Neural cell (in vitro differentiated cells): ENCODE measurements around the gene CAV3. TPM values are rescaled to one million over a fixed set of nuclear protein-coding genes. Genes with fewer than 3 reads are reported as not detected.

Experiments
- H2AFZ ChIP-seq: fragments of 200-600, 300-800 bp; sonication (generic), shearing (Covaris generic); 2 replicates; pipeline ENCODE4 v1.6.0; 2014; ENCODE audit warnings: low read depth, mild to moderate bottlenecking, antibody characterized with exemption, low read length, moderate library complexity
- H3F3A ChIP-seq: fragments of 200-600 bp; shearing (Covaris generic); 2 replicates; pipeline ENCODE4 v1.6.1; 2016; ENCODE audit warnings: mild to moderate bottlenecking, moderate library complexity, mixed read lengths, antibody characterized with exemption, low read length; ENCODE audit not compliant: insufficient read depth, poor library complexity, severe bottlenecking
- H3K27ac ChIP-seq: fragments of 200-600, 300-800 bp; sonication (generic), shearing (Covaris generic); 2 replicates; pipeline ENCODE4 v1.5.1; 2014; ENCODE audit warnings: mild to moderate bottlenecking, low read length, moderate library complexity
- H3K27me3 ChIP-seq: fragments of 300-800, 200-600 bp; sonication (generic), shearing (Covaris generic); 2 replicates; pipeline ENCODE4 v1.6.0; 2014; ENCODE audit warnings: mild to moderate bottlenecking, low read depth, low read length, moderate library complexity; ENCODE audit not compliant: insufficient read depth
- H3K36me3 ChIP-seq: fragments of 300-800, 200-600 bp; sonication (generic), shearing (Covaris generic); 2 replicates; pipeline ENCODE4 v1.5.1; 2014; ENCODE audit warnings: mild to moderate bottlenecking, antibody characterized with exemption, low read length, moderate library complexity; ENCODE audit not compliant: insufficient read depth
- H3K4me2 ChIP-seq: fragments of 300-800, 200-600 bp; sonication (generic), shearing (Covaris generic); 2 replicates; pipeline ENCODE4 v1.6.0; 2014; ENCODE audit warnings: mild to moderate bottlenecking, low read length
- H3K4me3 ChIP-seq: fragments of 300-800, 200-600 bp; sonication (generic), shearing (Covaris generic); 2 replicates; pipeline ENCODE4 v1.5.1; 2014; ENCODE audit warnings: mild to moderate bottlenecking, low read length, moderate library complexity
- H3K79me2 ChIP-seq: fragments of 200-600 bp; shearing (Covaris generic); replicated peaks from 2 replicates; pipeline ENCODE4 v1.6.0; 2014; ENCODE audit warnings: mild to moderate bottlenecking, low read length, moderate library complexity; ENCODE audit not compliant: insufficient read depth
- H3K9ac ChIP-seq: fragments of 300-800, 200-600 bp; sonication (generic), shearing (Covaris generic); 2 replicates; pipeline ENCODE4 v1.6.1; 2016; ENCODE audit warnings: mild to moderate bottlenecking, low read length, mixed read lengths
- H3K9me2 ChIP-seq: fragments of 200-600 bp; shearing (Covaris generic); 2 replicates; pipeline ENCODE4 v1.6.1; 2016; ENCODE audit warnings: mild to moderate bottlenecking, low read length, mixed read lengths; ENCODE audit not compliant: insufficient read depth
- H3K9me3 ChIP-seq: fragments of 200-600, 300-800 bp; sonication (generic), shearing (Covaris generic); 2 replicates; pipeline ENCODE4 v1.6.1; 2016; ENCODE audit warnings: mild to moderate bottlenecking, mixed run types, low read length, moderate library complexity, mixed read lengths
- H4K20me1 ChIP-seq: fragments of 200-600 bp; shearing (Covaris generic); 2 replicates; pipeline ENCODE4 v1.6.1; 2016; ENCODE audit warnings: mild to moderate bottlenecking, mixed run types; ENCODE audit not compliant: insufficient read depth
- MXI1 ChIP-seq: fragments of 450-650 bp; conservative IDR thresholded peaks from 2 replicates; pipeline ENCODE4 v1.6.1; 2014; ENCODE audit warnings: antibody characterized with exemption, mild to moderate bottlenecking; ENCODE audit not compliant: poor library complexity, severe bottlenecking
- POLR2AphosphoS5 ChIP-seq: IDR thresholded peaks from 2 replicates; pipeline ENCODE4 v1.6.1; 2012
- RAD21 ChIP-seq: fragments of 450-650 bp; conservative IDR thresholded peaks from 2 replicates; pipeline ENCODE4 v1.6.1; 2014; ENCODE audit warnings: antibody characterized with exemption, mild to moderate bottlenecking, moderate library complexity
- polyA plus RNA-seq: library from polyadenylated mRNA; depleted of rRNA; stranded (reverse); fragments of >200 nt; gene quantifications from 2 replicates; pipeline ENCODE4 v1.2.3, GENCODE V29; 2014
- TF ChIP-seq, protein P1 (sequence below): fragments of 450-650 bp; IDR thresholded peaks from 2 replicates; pipeline ENCODE4 v1.5.1; 2014; ENCODE audit warnings: antibody characterized with exemption, mild to moderate bottlenecking, moderate library complexity; ENCODE audit not compliant: poor library complexity, severe bottlenecking
- TF ChIP-seq, protein P2 (sequence below): IDR thresholded peaks from 2 replicates; pipeline ENCODE4 v1.6.1; 2012; ENCODE audit warnings: borderline replicate concordance

Gene CAV3
- polyA plus RNA-seq, 1 donor from 2014 or later = not detected

DNA sequence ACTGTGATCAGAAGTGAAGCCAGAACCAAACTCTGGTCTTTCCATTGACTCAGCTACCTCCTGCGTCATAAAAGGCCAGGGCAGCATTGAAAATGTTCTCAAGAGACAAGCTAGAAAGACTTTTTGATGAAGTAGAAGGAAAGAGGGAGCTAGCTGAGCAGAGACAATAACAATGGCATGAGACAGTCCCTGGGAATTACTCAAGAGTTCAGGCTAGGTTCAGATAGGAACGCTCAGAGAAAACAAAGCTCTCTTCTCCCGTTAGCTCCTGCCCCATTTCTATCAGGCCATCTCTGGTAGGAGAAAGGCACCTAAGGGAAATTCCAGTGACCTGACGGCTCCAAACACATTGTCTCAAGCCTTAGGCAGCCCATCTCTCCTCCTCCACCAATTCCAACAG is 42.8 kb downstream of the CAV3 start:
- TF ChIP-seq POLR2AphosphoS5 = no peak
- TF ChIP-seq, protein P1, sequence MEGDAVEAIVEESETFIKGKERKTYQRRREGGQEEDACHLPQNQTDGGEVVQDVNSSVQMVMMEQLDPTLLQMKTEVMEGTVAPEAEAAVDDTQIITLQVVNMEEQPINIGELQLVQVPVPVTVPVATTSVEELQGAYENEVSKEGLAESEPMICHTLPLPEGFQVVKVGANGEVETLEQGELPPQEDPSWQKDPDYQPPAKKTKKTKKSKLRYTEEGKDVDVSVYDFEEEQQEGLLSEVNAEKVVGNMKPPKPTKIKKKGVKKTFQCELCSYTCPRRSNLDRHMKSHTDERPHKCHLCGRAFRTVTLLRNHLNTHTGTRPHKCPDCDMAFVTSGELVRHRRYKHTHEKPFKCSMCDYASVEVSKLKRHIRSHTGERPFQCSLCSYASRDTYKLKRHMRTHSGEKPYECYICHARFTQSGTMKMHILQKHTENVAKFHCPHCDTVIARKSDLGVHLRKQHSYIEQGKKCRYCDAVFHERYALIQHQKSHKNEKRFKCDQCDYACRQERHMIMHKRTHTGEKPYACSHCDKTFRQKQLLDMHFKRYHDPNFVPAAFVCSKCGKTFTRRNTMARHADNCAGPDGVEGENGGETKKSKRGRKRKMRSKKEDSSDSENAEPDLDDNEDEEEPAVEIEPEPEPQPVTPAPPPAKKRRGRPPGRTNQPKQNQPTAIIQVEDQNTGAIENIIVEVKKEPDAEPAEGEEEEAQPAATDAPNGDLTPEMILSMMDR = no peak
- H3K27ac ChIP-seq = no peak overlapping the region
- no peaks in the 10 kb centered on the region for H3K27me3 ChIP-seq
- H3K79me2 ChIP-seq = no peaks in the 10 kb centered on the region
- H3K36me3 ChIP-seq = no peaks in the 10 kb centered on the region
- no peak overlapping the region for H3K4me2 ChIP-seq
- no peak overlapping the region for H3K9ac ChIP-seq
- no peaks in the 10 kb centered on the region for H3F3A ChIP-seq
- H2AFZ ChIP-seq = no peak overlapping the region
- no peaks in the 10 kb centered on the region for H3K9me2 ChIP-seq
- H4K20me1 ChIP-seq = no peaks in the 10 kb centered on the region
- no peaks in the 10 kb centered on the region for H3K9me3 ChIP-seq
- no peak overlapping the region for H3K4me3 ChIP-seq

DNA sequence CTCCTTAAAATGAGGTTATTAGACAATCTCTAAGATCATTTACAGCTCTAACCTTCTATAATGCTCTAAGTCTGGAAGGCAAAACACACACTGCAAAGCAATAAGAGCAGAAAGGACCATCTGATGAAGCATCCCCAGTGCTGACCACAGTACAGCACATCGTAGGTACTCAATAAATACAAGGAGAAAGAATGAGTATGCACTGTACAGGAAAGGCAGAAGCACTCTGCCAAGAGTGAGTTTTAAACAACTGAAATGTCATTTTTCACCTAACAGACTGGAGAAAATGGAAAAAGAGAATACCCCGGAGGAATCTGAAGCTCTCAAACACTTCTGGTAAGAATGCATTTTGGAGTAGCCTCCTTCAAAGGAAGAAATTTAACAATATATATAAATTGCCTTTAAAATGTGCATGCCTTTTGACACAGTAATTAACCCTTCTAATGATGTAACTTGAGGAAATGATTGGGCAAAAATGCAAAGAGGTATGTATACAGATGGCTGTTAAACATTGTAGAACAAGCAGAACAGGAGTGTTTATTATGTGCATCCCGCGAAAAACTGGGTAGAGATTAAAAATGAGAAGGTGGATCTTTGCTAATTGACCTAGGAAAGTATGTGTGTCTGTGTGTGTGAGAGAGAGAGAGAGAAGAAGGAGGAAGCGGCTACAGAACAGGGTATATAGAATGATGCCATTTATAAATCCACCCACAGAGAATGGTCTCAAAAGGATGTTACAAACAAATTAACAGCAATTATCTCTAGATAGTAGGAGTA is 43.8 kb downstream of the CAV3 start:
- Histone ChIP-seq H3K79me2 (no peaks in the 10 kb centered on the region), H3K4me2 (no peak overlapping the region)
- no peak for TF ChIP-seq MXI1

DNA sequence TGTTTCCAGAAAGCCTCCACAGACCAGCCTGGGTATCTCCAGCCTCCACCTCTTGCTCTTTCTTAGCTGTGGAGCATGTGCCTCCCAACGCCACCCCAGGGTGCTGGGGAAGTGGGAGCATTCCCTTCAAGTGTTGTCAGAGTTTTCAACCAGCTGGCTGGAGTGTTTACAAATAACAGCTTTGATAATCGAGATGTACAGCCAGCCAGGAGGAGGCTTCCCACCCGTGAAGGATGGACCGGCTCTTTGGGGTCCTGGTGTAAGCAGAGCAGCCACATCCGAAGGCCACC is 44.3 kb downstream of the CAV3 start:
- no peaks in the 10 kb centered on the region for H3K36me3 ChIP-seq
- H3K27ac ChIP-seq = no peak overlapping the region
- no peak overlapping the region for H3K9ac ChIP-seq
- no peak overlapping the region for H3K4me2 ChIP-seq
- no peak for TF ChIP-seq POLR2AphosphoS5
- TF ChIP-seq RAD21 = no peak
- TF ChIP-seq, protein P2, sequence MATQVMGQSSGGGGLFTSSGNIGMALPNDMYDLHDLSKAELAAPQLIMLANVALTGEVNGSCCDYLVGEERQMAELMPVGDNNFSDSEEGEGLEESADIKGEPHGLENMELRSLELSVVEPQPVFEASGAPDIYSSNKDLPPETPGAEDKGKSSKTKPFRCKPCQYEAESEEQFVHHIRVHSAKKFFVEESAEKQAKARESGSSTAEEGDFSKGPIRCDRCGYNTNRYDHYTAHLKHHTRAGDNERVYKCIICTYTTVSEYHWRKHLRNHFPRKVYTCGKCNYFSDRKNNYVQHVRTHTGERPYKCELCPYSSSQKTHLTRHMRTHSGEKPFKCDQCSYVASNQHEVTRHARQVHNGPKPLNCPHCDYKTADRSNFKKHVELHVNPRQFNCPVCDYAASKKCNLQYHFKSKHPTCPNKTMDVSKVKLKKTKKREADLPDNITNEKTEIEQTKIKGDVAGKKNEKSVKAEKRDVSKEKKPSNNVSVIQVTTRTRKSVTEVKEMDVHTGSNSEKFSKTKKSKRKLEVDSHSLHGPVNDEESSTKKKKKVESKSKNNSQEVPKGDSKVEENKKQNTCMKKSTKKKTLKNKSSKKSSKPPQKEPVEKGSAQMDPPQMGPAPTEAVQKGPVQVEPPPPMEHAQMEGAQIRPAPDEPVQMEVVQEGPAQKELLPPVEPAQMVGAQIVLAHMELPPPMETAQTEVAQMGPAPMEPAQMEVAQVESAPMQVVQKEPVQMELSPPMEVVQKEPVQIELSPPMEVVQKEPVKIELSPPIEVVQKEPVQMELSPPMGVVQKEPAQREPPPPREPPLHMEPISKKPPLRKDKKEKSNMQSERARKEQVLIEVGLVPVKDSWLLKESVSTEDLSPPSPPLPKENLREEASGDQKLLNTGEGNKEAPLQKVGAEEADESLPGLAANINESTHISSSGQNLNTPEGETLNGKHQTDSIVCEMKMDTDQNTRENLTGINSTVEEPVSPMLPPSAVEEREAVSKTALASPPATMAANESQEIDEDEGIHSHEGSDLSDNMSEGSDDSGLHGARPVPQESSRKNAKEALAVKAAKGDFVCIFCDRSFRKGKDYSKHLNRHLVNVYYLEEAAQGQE = no peak
- no peaks in the 10 kb centered on the region for H4K20me1 ChIP-seq
- no peak overlapping the region for H3K4me3 ChIP-seq
- H3K79me2 ChIP-seq = no peaks in the 10 kb centered on the region
- H3K27me3 ChIP-seq = no peaks in the 10 kb centered on the region
- H3K9me3 ChIP-seq = no peaks in the 10 kb centered on the region
- H3F3A ChIP-seq = no peaks in the 10 kb centered on the region
- no peak overlapping the region for H2AFZ ChIP-seq
- no peaks in the 10 kb centered on the region for H3K9me2 ChIP-seq

More for the DNA sequence above, 43.8 kb downstream of the CAV3 start:
- Histone ChIP-seq H2AFZ (no peak overlapping the region), H3K9me2 (no peaks in the 10 kb centered on the region), H3K9ac (no peak overlapping the region), H3K4me3 (no peak overlapping the region), H4K20me1 (no peaks in the 10 kb centered on the region), H3F3A (no peaks in the 10 kb centered on the region), H3K27me3 (no peaks in the 10 kb centered on the region), H3K9me3 (no peaks in the 10 kb centered on the region), H3K27ac (no peak overlapping the region), H3K36me3 (no peaks in the 10 kb centered on the region)
